HL-60 (cell line): ENCODE data around the gene BBOX1.

Source experiments
- DNase-seq, 2 experiments: peaks; one replicate each; pipeline ENCODE4 v3.0.0-alpha.2; 2010 to 2020; ENCODE audit warnings: low read depth in 1 of 2, low spot score in 1 of 2
- H3K27ac ChIP-seq: fragments of 250-450 bp; sonication (Bioruptor Pico); replicated peaks from 2 replicates; pipeline ENCODE4 v1.5.1; 2020; ENCODE audit warnings: mild to moderate bottlenecking, moderate library complexity
- H3K27me3 ChIP-seq: fragments of 250-450 bp; sonication (Bioruptor Pico); 2 replicates; pipeline ENCODE4 v1.5.1; 2021; ENCODE audit warnings: mild to moderate bottlenecking, moderate library complexity; ENCODE audit not compliant: insufficient read depth, poor library complexity, severe bottlenecking
- H3K4me3 ChIP-seq: replicated peaks from 2 replicates; pipeline ENCODE4 v1.5.1; 2011; ENCODE audit warnings: mild to moderate bottlenecking, control low read depth, low read length; ENCODE audit not compliant: insufficient read depth
- GABPA ChIP-seq: IDR thresholded peaks from 2 replicates; pipeline ENCODE4 v1.6.1; 2012; ENCODE audit warnings: low read depth
- POLR2AphosphoS5 ChIP-seq: IDR thresholded peaks from 2 replicates; pipeline ENCODE4 v1.6.1; 2012; ENCODE audit warnings: low read depth
- SPI1 ChIP-seq: IDR thresholded peaks from 2 replicates; pipeline ENCODE4 v1.6.1; 2012; ENCODE audit warnings: low read depth, mild to moderate bottlenecking, borderline replicate concordance
- TF ChIP-seq, protein P1 (sequence below): IDR thresholded peaks from 2 replicates; pipeline ENCODE4 v1.6.1; 2012; ENCODE audit warnings: low read depth; ENCODE audit not compliant: insufficient replicate concordance
- TF ChIP-seq, protein P2 (sequence below): IDR thresholded peaks from one replicate; pipeline ENCODE4 v1.5.1; 2011; ENCODE audit warnings: low read length, control low read depth, inconsistent platforms; ENCODE audit not compliant: insufficient read depth

The BBOX1 gene

DNA sequence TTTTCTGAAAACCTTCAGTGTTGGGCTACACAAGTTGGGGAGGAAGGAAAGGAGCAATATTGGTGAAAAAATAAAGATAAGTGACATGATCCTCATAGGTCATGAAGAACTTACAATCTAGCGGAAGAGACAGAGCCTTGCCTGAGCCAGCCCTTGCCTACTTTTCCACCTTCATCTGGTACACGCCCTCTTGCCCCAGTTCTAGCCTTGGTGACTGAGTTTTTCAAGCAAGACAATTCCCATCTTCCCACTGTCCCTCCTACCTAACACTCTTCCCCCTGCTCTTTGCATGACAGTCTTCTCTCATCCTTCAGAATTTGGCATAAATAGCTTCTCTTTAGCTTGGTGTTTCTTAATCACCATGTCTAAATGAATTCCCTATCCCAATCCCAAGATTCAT lies 42.6 kb downstream of the BBOX1 start:
- no peak for DNase-seq
- Histone ChIP-seq H3K27me3 (no peaks in the 10 kb centered on the region), H3K4me3 (no peak overlapping the region), H3K27ac (no peak overlapping the region)
- TF ChIP-seq POLR2AphosphoS5, result no peak
- TF ChIP-seq, protein P1, sequence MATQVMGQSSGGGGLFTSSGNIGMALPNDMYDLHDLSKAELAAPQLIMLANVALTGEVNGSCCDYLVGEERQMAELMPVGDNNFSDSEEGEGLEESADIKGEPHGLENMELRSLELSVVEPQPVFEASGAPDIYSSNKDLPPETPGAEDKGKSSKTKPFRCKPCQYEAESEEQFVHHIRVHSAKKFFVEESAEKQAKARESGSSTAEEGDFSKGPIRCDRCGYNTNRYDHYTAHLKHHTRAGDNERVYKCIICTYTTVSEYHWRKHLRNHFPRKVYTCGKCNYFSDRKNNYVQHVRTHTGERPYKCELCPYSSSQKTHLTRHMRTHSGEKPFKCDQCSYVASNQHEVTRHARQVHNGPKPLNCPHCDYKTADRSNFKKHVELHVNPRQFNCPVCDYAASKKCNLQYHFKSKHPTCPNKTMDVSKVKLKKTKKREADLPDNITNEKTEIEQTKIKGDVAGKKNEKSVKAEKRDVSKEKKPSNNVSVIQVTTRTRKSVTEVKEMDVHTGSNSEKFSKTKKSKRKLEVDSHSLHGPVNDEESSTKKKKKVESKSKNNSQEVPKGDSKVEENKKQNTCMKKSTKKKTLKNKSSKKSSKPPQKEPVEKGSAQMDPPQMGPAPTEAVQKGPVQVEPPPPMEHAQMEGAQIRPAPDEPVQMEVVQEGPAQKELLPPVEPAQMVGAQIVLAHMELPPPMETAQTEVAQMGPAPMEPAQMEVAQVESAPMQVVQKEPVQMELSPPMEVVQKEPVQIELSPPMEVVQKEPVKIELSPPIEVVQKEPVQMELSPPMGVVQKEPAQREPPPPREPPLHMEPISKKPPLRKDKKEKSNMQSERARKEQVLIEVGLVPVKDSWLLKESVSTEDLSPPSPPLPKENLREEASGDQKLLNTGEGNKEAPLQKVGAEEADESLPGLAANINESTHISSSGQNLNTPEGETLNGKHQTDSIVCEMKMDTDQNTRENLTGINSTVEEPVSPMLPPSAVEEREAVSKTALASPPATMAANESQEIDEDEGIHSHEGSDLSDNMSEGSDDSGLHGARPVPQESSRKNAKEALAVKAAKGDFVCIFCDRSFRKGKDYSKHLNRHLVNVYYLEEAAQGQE, result no peak
- TF ChIP-seq SPI1, result no peak
- no peak for TF ChIP-seq GABPA
- TF ChIP-seq, protein P2, sequence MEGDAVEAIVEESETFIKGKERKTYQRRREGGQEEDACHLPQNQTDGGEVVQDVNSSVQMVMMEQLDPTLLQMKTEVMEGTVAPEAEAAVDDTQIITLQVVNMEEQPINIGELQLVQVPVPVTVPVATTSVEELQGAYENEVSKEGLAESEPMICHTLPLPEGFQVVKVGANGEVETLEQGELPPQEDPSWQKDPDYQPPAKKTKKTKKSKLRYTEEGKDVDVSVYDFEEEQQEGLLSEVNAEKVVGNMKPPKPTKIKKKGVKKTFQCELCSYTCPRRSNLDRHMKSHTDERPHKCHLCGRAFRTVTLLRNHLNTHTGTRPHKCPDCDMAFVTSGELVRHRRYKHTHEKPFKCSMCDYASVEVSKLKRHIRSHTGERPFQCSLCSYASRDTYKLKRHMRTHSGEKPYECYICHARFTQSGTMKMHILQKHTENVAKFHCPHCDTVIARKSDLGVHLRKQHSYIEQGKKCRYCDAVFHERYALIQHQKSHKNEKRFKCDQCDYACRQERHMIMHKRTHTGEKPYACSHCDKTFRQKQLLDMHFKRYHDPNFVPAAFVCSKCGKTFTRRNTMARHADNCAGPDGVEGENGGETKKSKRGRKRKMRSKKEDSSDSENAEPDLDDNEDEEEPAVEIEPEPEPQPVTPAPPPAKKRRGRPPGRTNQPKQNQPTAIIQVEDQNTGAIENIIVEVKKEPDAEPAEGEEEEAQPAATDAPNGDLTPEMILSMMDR, result no peak

DNA sequence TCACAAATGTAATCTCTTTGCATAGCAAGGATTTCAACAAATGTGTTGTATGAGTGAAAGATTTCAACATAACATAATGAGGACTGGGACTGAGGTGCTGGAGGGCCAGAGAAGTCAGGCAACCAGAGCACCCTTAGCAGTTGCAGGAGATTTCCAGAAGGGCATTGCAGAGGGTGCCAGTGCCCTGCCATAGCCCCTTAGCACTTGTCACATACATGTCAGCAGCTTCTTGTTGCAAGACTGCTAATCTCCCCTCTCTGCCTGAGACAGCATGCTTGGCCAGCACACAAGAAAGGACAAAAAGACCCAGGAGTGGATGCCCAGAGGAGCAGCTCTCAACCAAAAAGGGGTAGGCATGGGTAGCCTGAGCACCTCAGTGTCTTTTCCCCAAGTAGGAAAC lies 43.2 kb downstream of the BBOX1 start:
- TF ChIP-seq, protein P2, result no peak
- TF ChIP-seq SPI1, result no peak
- no peak for TF ChIP-seq POLR2AphosphoS5
- TF ChIP-seq, protein P1, result no peak
- no peak for TF ChIP-seq GABPA
- no peak for DNase-seq
- H3K27ac ChIP-seq, result no peak overlapping the region
- no peaks in the 10 kb centered on the region for H3K27me3 ChIP-seq
- no peak overlapping the region for H3K4me3 ChIP-seq

DNA sequence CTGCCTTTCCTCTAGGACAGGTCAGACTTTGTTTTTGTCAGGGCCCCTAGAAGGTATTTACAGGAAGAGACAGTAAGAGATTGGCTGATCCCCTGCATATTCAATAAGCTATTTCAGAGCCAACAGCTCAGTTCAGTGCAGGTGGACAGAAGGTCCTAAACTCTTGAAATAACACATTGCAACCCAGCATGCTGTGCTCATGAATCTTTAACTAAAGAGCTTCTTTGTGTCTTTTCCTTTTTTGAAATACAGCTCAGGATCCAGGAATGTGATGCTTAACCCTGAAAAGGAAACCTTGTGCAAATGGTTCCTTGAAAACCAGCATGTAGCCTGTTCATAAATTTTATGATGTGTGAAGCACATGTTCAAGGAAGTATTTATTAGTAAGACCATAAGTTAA lies 43.9 kb downstream of the BBOX1 start:
- DNase-seq, result no peak
- no peak for TF ChIP-seq SPI1
- TF ChIP-seq GABPA, result no peak
- TF ChIP-seq, protein P1, result no peak
- TF ChIP-seq, protein P2, result no peak
- TF ChIP-seq POLR2AphosphoS5, result no peak
- no peaks in the 10 kb centered on the region for H3K27me3 ChIP-seq

More for the DNA sequence above, 43.9 kb downstream of the BBOX1 start:
- H3K4me3 ChIP-seq, result no peak overlapping the region
- H3K27ac ChIP-seq, result no peak overlapping the region
